Left ventricle myocardium inferior (tissue), 1 donor: Measurements from ENCODE around the gene PCDHB11. TPM values are rescaled to one million over a fixed set of nuclear protein-coding genes. Genes with fewer than 3 reads are reported as not detected.
A peak's percentile ranks its signal among the peaks of the same experiment; 100 is the strongest.
"Not testable (repeated sequence)": the region's sequence is repeated elsewhere in the genome, so short reads cannot be mapped to it uniquely, and the experiment has no call there.

Experiments
- DNase-seq: peaks from one replicate; pipeline ENCODE4 v3.0.0-alpha.2; 2020
- H3K27ac ChIP-seq: fragments of 200-600 bp; replicated peaks from 2 replicates; pipeline ENCODE4 v1.8.0; 2021
- H3K27me3 ChIP-seq: fragments of 200-600 bp; 2 replicates; pipeline ENCODE4 v1.8.0; 2021; ENCODE audit warnings: low read depth
- H3K36me3 ChIP-seq: fragments of 200-600 bp; 2 replicates; pipeline ENCODE4 v1.8.0; 2021
- H3K4me1 ChIP-seq: fragments of 200-600 bp; 2 replicates; pipeline ENCODE4 v1.8.0; 2021
- H3K4me3 ChIP-seq: fragments of 200-600 bp; 2 replicates; pipeline ENCODE4 v1.8.0; 2021; ENCODE audit warnings: mild to moderate bottlenecking, moderate library complexity
- H3K9me3 ChIP-seq: fragments of 200-600 bp; replicated peaks from 2 replicates; pipeline ENCODE4 v1.8.0; 2021
- intact Hi-C: fragments of 100-400 bp; cut with micrococcal nuclease; formaldehyde crosslinking; loops from one replicate; pipeline ENCODE4 v1.11.0; 2022
- total RNA-seq: library from RNA; stranded (reverse); fragmentation: NEBNext Ultra II Directional; extraction: Animal tissue kit (Norgen Biotek cat#: 25700); gene quantifications from one replicate; pipeline ENCODE4 v1.2.1, GENCODE V29; 2021
- TF ChIP-seq, protein P1 (sequence below): fragments of 200-600 bp; IDR thresholded peaks from 2 replicates; pipeline ENCODE4 v1.8.0; 2021; ENCODE audit warnings: antibody characterized with exemption, mild to moderate bottlenecking, borderline replicate concordance
- donor health status: DM: no; HTN: yes; CAD: no; lungs with severe emphysema.

Gene PCDHB11
- total RNA-seq, 1 donor from 2014 or later = 0.77 TPM

DNA sequence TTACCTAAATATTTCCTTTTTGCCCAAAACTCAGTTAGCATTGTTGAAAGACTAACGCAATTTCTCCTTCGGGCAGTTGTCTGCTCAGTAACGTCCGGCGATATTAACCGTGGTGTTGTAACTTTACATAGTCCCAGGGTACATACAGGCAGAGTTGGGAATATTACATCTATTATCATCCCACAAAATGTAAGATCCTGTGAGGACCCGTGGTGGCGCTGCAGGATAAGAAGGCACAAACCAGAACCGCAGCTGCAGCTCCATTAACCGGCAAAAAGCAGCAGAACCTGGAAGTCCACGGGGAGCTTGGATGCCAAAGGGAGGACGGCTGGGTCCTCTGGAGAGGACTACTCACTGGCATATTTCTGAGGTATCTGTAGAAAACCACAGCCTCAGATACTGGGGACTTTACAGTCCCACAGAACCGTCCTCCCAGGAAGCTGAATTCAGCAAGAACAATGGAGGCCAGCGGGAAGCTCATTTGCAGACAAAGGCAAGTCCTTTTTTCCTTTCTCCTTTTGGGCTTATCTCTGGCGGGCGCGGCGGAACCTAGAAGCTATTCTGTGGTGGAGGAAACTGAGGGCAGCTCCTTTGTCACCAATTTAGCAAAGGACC is 21.7 kb upstream of the PCDHB11 start, which contains the start of gene PCDHB8:
PCDHB8 (plus strand) TSS at position 214 of the 615 bp plus-strand sequence; CDS start at position 459, 245 bp downstream.
- TF ChIP-seq, protein P1, sequence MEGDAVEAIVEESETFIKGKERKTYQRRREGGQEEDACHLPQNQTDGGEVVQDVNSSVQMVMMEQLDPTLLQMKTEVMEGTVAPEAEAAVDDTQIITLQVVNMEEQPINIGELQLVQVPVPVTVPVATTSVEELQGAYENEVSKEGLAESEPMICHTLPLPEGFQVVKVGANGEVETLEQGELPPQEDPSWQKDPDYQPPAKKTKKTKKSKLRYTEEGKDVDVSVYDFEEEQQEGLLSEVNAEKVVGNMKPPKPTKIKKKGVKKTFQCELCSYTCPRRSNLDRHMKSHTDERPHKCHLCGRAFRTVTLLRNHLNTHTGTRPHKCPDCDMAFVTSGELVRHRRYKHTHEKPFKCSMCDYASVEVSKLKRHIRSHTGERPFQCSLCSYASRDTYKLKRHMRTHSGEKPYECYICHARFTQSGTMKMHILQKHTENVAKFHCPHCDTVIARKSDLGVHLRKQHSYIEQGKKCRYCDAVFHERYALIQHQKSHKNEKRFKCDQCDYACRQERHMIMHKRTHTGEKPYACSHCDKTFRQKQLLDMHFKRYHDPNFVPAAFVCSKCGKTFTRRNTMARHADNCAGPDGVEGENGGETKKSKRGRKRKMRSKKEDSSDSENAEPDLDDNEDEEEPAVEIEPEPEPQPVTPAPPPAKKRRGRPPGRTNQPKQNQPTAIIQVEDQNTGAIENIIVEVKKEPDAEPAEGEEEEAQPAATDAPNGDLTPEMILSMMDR = peak; percentile 51
- H3K4me3 ChIP-seq = peak within 1 kb of the TSS; percentile 51
- peaks cover 77% of the 10 kb centered on the region for H3K27me3 ChIP-seq
- peaks cover 91% of the 10 kb centered on the region for H3K9me3 ChIP-seq
- DNase-seq, intact Hi-C loops, H3K4me1 ChIP-seq, H3K36me3 ChIP-seq, H3K27ac ChIP-seq: not testable (repeated sequence)

- intact Hi-C loops, H3K4me1 ChIP-seq, H3K27ac ChIP-seq, H3K4me3 ChIP-seq, DNase-seq: not testable (repeated sequence)
- Histone ChIP-seq H3K9me3 (peaks cover 89% of the 10 kb centered on the region), H3K36me3 (peaks cover 13% of the 10 kb centered on the region), H3K27me3 (peaks cover 67% of the 10 kb centered on the region)
These were observed 20.1 kb upstream of the PCDHB11 start for GRCh38 chr5:141179371-141179770.

DNA sequence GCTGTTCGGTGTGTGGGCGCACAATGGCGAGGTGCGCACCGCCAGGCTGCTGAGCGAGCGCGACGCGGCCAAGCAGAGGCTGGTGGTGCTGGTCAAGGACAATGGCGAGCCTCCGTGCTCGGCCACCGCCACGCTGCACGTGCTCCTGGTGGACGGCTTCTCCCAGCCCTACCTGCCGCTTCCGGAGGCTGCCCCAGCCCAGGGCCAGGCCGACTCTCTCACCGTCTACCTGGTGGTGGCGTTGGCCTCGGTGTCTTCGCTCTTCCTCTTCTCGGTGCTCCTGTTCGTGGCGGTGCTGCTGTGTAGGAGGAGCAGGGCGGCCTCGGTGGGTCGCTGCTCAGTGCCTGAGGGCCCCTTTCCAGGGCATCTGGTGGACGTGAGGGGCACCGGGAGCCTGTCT is 19.6 kb upstream of the PCDHB11 start:
- intact Hi-C loops, DNase-seq, H3K4me1 ChIP-seq, H3K27ac ChIP-seq, H3K4me3 ChIP-seq: not testable (repeated sequence)
- peaks cover 12% of the 10 kb centered on the region for H3K36me3 ChIP-seq
- peaks cover 89% of the 10 kb centered on the region for H3K9me3 ChIP-seq
- H3K27me3 ChIP-seq = peaks cover 67% of the 10 kb centered on the region

DNA sequence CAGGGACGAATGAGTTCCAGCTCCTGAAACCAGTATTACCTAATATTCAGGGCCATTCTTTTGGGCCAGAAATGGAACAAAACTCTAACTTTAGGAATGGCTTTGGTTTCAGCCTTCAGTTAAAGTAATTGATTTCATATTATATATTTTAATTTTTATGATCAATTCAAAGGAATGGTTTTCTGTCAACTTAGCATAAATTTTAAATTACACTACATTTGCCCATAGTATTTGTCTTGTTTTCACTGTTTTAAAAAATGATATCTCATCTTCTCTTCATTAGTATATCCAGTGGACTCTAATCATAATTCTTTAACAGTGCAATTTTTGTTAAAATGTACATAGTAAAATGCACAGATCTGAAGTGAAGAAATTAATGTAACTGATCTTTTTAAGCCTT is 19.1 kb upstream of the PCDHB11 start:
- Histone ChIP-seq H3K4me3 (no peak overlapping the region), H3K27ac (no peak overlapping the region), H3K27me3 (peaks cover 67% of the 10 kb centered on the region), H3K4me1 (no peaks in the 10 kb centered on the region), H3K9me3 (peaks cover 89% of the 10 kb centered on the region), H3K36me3 (peaks cover 15% of the 10 kb centered on the region)
- no peak for DNase-seq
- intact Hi-C loops = no loop called here
- TF ChIP-seq, protein P1 = no peak

DNA sequence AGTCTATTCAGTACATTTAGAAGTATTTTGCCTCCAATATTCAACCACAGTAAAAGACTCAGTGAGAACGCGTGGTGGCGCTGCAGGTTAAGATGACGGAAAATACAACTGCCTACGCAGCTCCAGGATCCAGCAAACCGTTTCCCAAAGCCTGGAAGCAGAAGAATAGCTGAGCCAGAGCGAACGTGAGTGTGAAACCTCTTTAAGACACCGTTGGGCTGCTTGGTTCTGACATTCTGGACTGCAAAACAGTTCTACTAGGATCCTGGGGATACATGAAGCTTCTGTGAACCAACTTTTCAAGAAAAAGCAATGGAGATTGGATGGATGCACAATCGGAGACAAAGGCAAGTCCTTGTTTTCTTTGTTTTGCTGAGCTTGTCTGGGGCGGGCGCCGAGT is 17.2 kb upstream of the PCDHB11 start, which contains the start of gene PCDHB16:
PCDHB16 (plus strand) TSS at position 140 of the 400 bp plus-strand sequence; CDS start at position 313, 173 bp downstream.
- H3K27ac ChIP-seq = peak within 1 kb of the TSS; percentile 43
- peaks cover 49% of the 10 kb centered on the region for H3K27me3 ChIP-seq
- TF ChIP-seq, protein P1 = peak; percentile 54
- peak within 1 kb of the TSS; percentile 57 for H3K4me3 ChIP-seq
- no peak for DNase-seq
- H3K36me3 ChIP-seq = peaks cover 21% of the 10 kb centered on the region
- peaks cover 89% of the 10 kb centered on the region for H3K9me3 ChIP-seq
- H3K4me1 ChIP-seq = no peaks in the 10 kb centered on the region
- intact Hi-C loops = no loop called here

GRCh38 chr5:141184117-141184855 is 15.1 kb upstream of the PCDHB11 start:
- H3K4me3 ChIP-seq, DNase-seq: not testable (repeated sequence)

More at GRCh38 chr5:141184117-141184855, 15.1 kb upstream of the PCDHB11 start:
- peaks cover 90% of the 10 kb centered on the region for H3K9me3 ChIP-seq
- H3K36me3 ChIP-seq = peaks cover 21% of the 10 kb centered on the region
- peaks cover 47% of the 10 kb centered on the region for H3K27me3 ChIP-seq
- intact Hi-C loops, H3K27ac ChIP-seq, H3K4me1 ChIP-seq: not testable (repeated sequence)
